ENCODE results near the gene SLC7A6OS.

DNA sequence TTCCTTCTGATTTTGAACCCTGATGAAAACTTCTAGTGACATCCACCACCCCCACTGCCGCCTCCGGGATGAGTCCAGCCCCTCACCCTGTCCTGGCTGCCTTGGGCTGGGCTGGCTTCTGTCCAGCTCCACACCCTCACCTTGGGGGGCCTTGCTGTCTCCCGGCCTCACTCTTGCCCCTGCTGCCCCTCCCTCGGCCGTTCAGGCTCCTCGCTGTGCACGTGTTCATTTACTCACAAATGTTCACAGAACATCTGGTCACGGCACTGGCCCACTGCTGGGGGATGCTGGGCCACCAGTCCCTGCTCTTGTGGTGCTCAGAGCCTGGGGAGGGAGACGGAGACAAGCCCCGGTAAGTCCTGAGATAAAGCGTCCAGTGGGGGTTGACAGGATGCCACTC, 40.7 kb upstream of the SLC7A6OS start:
- TF ChIP-seq, protein P1, sequence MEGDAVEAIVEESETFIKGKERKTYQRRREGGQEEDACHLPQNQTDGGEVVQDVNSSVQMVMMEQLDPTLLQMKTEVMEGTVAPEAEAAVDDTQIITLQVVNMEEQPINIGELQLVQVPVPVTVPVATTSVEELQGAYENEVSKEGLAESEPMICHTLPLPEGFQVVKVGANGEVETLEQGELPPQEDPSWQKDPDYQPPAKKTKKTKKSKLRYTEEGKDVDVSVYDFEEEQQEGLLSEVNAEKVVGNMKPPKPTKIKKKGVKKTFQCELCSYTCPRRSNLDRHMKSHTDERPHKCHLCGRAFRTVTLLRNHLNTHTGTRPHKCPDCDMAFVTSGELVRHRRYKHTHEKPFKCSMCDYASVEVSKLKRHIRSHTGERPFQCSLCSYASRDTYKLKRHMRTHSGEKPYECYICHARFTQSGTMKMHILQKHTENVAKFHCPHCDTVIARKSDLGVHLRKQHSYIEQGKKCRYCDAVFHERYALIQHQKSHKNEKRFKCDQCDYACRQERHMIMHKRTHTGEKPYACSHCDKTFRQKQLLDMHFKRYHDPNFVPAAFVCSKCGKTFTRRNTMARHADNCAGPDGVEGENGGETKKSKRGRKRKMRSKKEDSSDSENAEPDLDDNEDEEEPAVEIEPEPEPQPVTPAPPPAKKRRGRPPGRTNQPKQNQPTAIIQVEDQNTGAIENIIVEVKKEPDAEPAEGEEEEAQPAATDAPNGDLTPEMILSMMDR (IDR thresholded peaks at IDR 0.05 in 2 of 3, conservative IDR thresholded peaks at IDR 0.05 in 1 of 3; ENCODE audit: borderline replicate concordance in 1 of 3, insufficient read depth in 1 of 3, low read depth in 2 of 3, low read length in 2 of 3): no peak
- TF ChIP-seq YY1 (IDR thresholded peaks at IDR 0.05; ENCODE audit: extremely low read depth, insufficient replicate concordance, low read depth, low read length) (no peak), EZH2phosphoT487 (IDR thresholded peaks at IDR 0.05; ENCODE audit: borderline replicate concordance) (no peak), POLR2AphosphoS5 (IDR thresholded peaks at IDR 0.05; ENCODE audit: low read depth, low read length) (no peak), SIN3A (IDR thresholded peaks at IDR 0.05; ENCODE audit: low read depth) (no peak), EZH2 (IDR thresholded peaks at IDR 0.05) (no peak), ZFX (IDR thresholded peaks at IDR 0.05) (no peak), CEBPB (IDR thresholded peaks at IDR 0.05; ENCODE audit: low read depth) (no peak), FOSL1 (IDR thresholded peaks at IDR 0.05; ENCODE audit: low read depth) (no peak), POLR2A (IDR thresholded peaks at IDR 0.05; ENCODE audit: borderline replicate concordance, extremely low read depth, insufficient read depth, insufficient read length) (no peak)
- TF ChIP-seq, protein P2, sequence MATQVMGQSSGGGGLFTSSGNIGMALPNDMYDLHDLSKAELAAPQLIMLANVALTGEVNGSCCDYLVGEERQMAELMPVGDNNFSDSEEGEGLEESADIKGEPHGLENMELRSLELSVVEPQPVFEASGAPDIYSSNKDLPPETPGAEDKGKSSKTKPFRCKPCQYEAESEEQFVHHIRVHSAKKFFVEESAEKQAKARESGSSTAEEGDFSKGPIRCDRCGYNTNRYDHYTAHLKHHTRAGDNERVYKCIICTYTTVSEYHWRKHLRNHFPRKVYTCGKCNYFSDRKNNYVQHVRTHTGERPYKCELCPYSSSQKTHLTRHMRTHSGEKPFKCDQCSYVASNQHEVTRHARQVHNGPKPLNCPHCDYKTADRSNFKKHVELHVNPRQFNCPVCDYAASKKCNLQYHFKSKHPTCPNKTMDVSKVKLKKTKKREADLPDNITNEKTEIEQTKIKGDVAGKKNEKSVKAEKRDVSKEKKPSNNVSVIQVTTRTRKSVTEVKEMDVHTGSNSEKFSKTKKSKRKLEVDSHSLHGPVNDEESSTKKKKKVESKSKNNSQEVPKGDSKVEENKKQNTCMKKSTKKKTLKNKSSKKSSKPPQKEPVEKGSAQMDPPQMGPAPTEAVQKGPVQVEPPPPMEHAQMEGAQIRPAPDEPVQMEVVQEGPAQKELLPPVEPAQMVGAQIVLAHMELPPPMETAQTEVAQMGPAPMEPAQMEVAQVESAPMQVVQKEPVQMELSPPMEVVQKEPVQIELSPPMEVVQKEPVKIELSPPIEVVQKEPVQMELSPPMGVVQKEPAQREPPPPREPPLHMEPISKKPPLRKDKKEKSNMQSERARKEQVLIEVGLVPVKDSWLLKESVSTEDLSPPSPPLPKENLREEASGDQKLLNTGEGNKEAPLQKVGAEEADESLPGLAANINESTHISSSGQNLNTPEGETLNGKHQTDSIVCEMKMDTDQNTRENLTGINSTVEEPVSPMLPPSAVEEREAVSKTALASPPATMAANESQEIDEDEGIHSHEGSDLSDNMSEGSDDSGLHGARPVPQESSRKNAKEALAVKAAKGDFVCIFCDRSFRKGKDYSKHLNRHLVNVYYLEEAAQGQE (IDR thresholded peaks at IDR 0.05; ENCODE audit: low read depth): no peak
